MM.1S (cell line): ENCODE measurements around the gene COX18.

Experiments used
- DNase-seq: peaks from one replicate; pipeline ENCODE4 v3.0.0-alpha.2; 2015
- H2AFZ ChIP-seq: fragments of 300-600 bp; sonication (generic); 2 replicates; pipeline ENCODE4 v1.6.0; 2016; ENCODE audit warnings: antibody characterized with exemption, low read length
- H3F3A ChIP-seq: fragments of 300-600 bp; sonication (generic); 2 replicates; pipeline ENCODE4 v1.6.1; 2016; ENCODE audit warnings: mild to moderate bottlenecking, antibody characterized with exemption, low read length, moderate library complexity, mixed read lengths; ENCODE audit not compliant: insufficient read depth
- H3K27ac ChIP-seq: fragments of 300-600 bp; sonication (generic); 2 replicates; pipeline ENCODE4 v1.5.1; 2016; ENCODE audit warnings: mild to moderate bottlenecking, low read length
- H3K27me3 ChIP-seq: fragments of 300-600 bp; sonication (generic); replicated peaks from 2 replicates; pipeline ENCODE4 v1.6.0; 2016; ENCODE audit warnings: low read length; ENCODE audit not compliant: insufficient read depth
- H3K36me3 ChIP-seq: fragments of 300-600 bp; sonication (generic); replicated peaks from 2 replicates; pipeline ENCODE4 v1.6.1; 2016; ENCODE audit warnings: mild to moderate bottlenecking, low read length, mixed read lengths; ENCODE audit not compliant: insufficient read depth
- H3K4me1 ChIP-seq: fragments of 300-600 bp; sonication (generic); 2 replicates; pipeline ENCODE4 v1.6.1; 2016; ENCODE audit warnings: low read length, mixed read lengths
- H3K4me2 ChIP-seq: fragments of 300-600 bp; sonication (generic); 2 replicates; pipeline ENCODE4 v1.6.0; 2016; ENCODE audit warnings: low read depth, low read length
- H3K4me3 ChIP-seq: fragments of 300-600 bp; sonication (generic); 2 replicates; pipeline ENCODE4 v1.5.1; 2016; ENCODE audit warnings: low read length, mixed read lengths
- H3K79me2 ChIP-seq: fragments of 300-600 bp; sonication (generic); 2 replicates; pipeline ENCODE4 v1.6.1; 2016; ENCODE audit warnings: mixed run types, low read length, mixed read lengths
- H3K9ac ChIP-seq: fragments of 300-600 bp; sonication (generic); 2 replicates; pipeline ENCODE4 v1.6.1; 2016; ENCODE audit warnings: low read length, mixed read lengths
- H3K9me2 ChIP-seq: fragments of 300-600 bp; sonication (generic); replicated peaks from 2 replicates; pipeline ENCODE4 v1.6.1; 2016; ENCODE audit warnings: mild to moderate bottlenecking, low read length, mixed read lengths; ENCODE audit not compliant: insufficient read depth
- H3K9me3 ChIP-seq: fragments of 300-600 bp; sonication (generic); replicated peaks from 2 replicates; pipeline ENCODE4 v1.6.1; 2016; ENCODE audit warnings: mild to moderate bottlenecking, low read length, mixed read lengths; ENCODE audit not compliant: insufficient read depth
- H4K20me1 ChIP-seq: fragments of 300-600 bp; sonication (generic); 2 replicates; pipeline ENCODE4 v1.6.1; 2016; ENCODE audit warnings: mild to moderate bottlenecking, low read length, moderate library complexity, mixed read lengths; ENCODE audit not compliant: insufficient read depth
- EZH2 ChIP-seq: fragments of 300-600 bp; sonication (generic); optimal IDR thresholded peaks from 2 replicates; pipeline ENCODE3; 2017; ENCODE audit warnings: low read depth, mild to moderate bottlenecking, antibody characterized with exemption, low read length, mixed read lengths
- EZH2phosphoT487 ChIP-seq: fragments of 300-600 bp; sonication (generic); IDR thresholded peaks from 2 replicates; pipeline ENCODE4 v1.6.1; 2018; ENCODE audit warnings: antibody characterized with exemption, low read length
- TF ChIP-seq, protein P1 (sequence below): fragments of 300-600 bp; sonication (generic); IDR thresholded peaks from 2 replicates; pipeline ENCODE4 v1.5.1; 2016; ENCODE audit warnings: antibody characterized with exemption, low read length, mixed read lengths

The COX18 gene

DNA sequence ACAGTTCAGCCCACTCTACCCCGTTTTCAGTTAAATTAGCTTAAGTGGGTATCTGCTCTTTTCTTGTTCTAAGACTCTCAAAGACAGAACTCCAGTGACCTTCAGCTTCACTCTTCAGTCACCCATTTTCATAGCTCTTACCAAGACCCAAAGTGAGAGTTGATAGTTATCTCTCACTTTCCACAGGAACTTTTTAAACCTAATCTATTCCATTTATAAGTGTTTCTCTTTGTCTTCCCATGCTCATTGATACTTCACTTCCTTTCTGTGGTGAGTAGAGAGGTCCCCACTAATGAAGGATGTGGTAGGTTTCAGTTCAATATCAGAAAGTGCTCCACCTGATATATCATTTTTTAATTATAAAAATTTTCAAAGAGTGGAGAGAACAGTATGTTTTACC is 33.4 kb downstream of the COX18 start:
- H3K4me2 ChIP-seq = no peak overlapping the region
- H4K20me1 ChIP-seq = no peaks in the 10 kb centered on the region
- no peak overlapping the region for H2AFZ ChIP-seq
- no peak for DNase-seq
- H3K27me3 ChIP-seq = no peaks in the 10 kb centered on the region
- H3K4me3 ChIP-seq = no peak overlapping the region
- H3K79me2 ChIP-seq = no peaks in the 10 kb centered on the region
- no peaks in the 10 kb centered on the region for H3F3A ChIP-seq
- no peak overlapping the region for H3K9ac ChIP-seq
- TF ChIP-seq, protein P1, sequence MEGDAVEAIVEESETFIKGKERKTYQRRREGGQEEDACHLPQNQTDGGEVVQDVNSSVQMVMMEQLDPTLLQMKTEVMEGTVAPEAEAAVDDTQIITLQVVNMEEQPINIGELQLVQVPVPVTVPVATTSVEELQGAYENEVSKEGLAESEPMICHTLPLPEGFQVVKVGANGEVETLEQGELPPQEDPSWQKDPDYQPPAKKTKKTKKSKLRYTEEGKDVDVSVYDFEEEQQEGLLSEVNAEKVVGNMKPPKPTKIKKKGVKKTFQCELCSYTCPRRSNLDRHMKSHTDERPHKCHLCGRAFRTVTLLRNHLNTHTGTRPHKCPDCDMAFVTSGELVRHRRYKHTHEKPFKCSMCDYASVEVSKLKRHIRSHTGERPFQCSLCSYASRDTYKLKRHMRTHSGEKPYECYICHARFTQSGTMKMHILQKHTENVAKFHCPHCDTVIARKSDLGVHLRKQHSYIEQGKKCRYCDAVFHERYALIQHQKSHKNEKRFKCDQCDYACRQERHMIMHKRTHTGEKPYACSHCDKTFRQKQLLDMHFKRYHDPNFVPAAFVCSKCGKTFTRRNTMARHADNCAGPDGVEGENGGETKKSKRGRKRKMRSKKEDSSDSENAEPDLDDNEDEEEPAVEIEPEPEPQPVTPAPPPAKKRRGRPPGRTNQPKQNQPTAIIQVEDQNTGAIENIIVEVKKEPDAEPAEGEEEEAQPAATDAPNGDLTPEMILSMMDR = no peak
- TF ChIP-seq EZH2 (no peak), EZH2phosphoT487 (no peak)
- no peaks in the 10 kb centered on the region for H3K4me1 ChIP-seq
- no peaks in the 10 kb centered on the region for H3K36me3 ChIP-seq
- H3K9me2 ChIP-seq = no peaks in the 10 kb centered on the region
- H3K27ac ChIP-seq = no peak overlapping the region
- H3K9me3 ChIP-seq = no peaks in the 10 kb centered on the region

DNA sequence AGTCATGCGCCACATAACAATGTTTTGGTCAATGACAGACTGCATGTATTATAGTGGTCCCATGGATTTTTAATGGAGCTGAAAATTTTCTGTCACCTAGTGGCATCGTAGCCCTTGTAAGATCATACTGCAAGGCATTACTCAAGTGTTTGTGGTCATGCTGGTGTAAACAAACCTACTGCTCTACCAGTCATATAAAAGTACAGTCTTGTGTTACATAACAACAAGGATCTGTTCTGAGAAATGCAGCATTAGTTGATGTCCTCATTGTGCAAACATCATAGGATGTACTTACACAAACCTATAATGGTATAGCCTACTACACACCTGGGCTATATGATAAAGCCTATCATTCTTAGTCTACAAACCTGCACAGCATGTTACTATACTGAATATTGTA is 34.6 kb downstream of the COX18 start:
- Histone ChIP-seq H3K9me2 (no peaks in the 10 kb centered on the region), H2AFZ (no peak overlapping the region)
- no peak for DNase-seq

DNA sequence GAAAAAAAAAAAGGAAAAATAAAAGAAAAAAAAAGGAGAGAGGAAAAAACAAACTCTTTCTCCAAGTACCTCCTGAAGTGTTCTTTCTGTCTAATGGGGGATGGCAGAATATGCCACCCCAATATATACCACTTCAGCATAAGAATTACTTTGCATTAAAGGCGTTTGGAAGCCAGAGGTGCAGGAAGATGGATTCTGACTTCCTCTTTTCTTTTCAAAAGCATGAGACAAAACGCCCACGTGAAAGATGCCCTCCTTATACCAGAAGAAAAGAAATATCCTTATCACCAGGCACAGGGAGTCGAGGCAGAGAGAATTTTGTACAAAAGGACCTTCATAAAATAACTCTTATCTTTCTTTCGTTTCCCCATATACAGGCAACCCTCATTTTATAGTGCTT is 40.9 kb downstream of the COX18 start:
- H3K27ac ChIP-seq = no peak overlapping the region
- H3K4me1 ChIP-seq = no peaks in the 10 kb centered on the region
- H3K4me3 ChIP-seq = no peak overlapping the region
- no peak overlapping the region for H3K4me2 ChIP-seq
- no peaks in the 10 kb centered on the region for H3K9me2 ChIP-seq
- H4K20me1 ChIP-seq = no peaks in the 10 kb centered on the region
- no peaks in the 10 kb centered on the region for H3F3A ChIP-seq
- no peak overlapping the region for H2AFZ ChIP-seq
- no peak for DNase-seq
- no peaks in the 10 kb centered on the region for H3K9me3 ChIP-seq
- H3K9ac ChIP-seq = no peak overlapping the region
- TF ChIP-seq, protein P1 = no peak
- TF ChIP-seq EZH2phosphoT487 (no peak), EZH2 (no peak)
- H3K36me3 ChIP-seq = no peaks in the 10 kb centered on the region
- H3K27me3 ChIP-seq = no peaks in the 10 kb centered on the region
- H3K79me2 ChIP-seq = no peaks in the 10 kb centered on the region

More for the DNA sequence above, 34.6 kb downstream of the COX18 start:
- H3K4me2 ChIP-seq = no peak overlapping the region
- H3F3A ChIP-seq = no peaks in the 10 kb centered on the region
- H3K27me3 ChIP-seq = no peaks in the 10 kb centered on the region
- no peaks in the 10 kb centered on the region for H3K79me2 ChIP-seq
- H4K20me1 ChIP-seq = no peaks in the 10 kb centered on the region
- no peak overlapping the region for H3K9ac ChIP-seq
- H3K9me3 ChIP-seq = no peaks in the 10 kb centered on the region
- no peaks in the 10 kb centered on the region for H3K36me3 ChIP-seq
- H3K4me3 ChIP-seq = no peak overlapping the region
- no peak overlapping the region for H3K27ac ChIP-seq
- TF ChIP-seq EZH2 (no peak), EZH2phosphoT487 (no peak)
- TF ChIP-seq, protein P1 = no peak
- H3K4me1 ChIP-seq = no peaks in the 10 kb centered on the region
